ENCODE measurements around the gene GAD1.

The GAD1 gene

DNA sequence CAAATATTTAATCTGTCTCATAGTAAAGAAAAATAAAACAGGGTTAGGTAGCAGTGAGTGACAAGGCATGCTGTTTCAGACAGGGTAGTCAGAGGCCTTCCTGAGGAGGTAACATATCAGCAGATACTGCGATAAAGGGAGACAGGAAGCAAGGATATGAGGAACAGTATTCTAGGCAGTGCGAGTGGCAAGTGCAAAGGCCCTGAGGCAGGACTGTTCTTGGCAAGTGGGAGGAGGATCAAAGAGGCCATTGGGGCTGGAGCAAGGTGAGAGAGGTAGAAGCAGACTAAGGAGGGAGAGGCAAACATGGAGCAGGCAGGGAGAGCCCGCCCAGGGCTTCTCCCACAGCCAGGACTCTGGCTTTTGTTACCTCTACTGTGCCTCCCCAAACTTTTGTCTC lies 33.6 kb downstream of the GAD1 start:
- TF ChIP-seq YY1 (IDR thresholded peaks at IDR 0.05; ENCODE audit: low read depth) = no peak
- TF ChIP-seq ZBTB7A (IDR thresholded peaks at IDR 0.05; ENCODE audit: low read depth) = no peak
- TF ChIP-seq EP300 (IDR thresholded peaks at IDR 0.05; ENCODE audit: borderline replicate concordance) = no peak
- no peak for TF ChIP-seq TAF1 (IDR thresholded peaks at IDR 0.05; ENCODE audit: low read depth)
- TF ChIP-seq, protein P1, sequence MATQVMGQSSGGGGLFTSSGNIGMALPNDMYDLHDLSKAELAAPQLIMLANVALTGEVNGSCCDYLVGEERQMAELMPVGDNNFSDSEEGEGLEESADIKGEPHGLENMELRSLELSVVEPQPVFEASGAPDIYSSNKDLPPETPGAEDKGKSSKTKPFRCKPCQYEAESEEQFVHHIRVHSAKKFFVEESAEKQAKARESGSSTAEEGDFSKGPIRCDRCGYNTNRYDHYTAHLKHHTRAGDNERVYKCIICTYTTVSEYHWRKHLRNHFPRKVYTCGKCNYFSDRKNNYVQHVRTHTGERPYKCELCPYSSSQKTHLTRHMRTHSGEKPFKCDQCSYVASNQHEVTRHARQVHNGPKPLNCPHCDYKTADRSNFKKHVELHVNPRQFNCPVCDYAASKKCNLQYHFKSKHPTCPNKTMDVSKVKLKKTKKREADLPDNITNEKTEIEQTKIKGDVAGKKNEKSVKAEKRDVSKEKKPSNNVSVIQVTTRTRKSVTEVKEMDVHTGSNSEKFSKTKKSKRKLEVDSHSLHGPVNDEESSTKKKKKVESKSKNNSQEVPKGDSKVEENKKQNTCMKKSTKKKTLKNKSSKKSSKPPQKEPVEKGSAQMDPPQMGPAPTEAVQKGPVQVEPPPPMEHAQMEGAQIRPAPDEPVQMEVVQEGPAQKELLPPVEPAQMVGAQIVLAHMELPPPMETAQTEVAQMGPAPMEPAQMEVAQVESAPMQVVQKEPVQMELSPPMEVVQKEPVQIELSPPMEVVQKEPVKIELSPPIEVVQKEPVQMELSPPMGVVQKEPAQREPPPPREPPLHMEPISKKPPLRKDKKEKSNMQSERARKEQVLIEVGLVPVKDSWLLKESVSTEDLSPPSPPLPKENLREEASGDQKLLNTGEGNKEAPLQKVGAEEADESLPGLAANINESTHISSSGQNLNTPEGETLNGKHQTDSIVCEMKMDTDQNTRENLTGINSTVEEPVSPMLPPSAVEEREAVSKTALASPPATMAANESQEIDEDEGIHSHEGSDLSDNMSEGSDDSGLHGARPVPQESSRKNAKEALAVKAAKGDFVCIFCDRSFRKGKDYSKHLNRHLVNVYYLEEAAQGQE (IDR thresholded peaks at IDR 0.05; ENCODE audit: low read depth) = no peak
- TF ChIP-seq EGR1 (IDR thresholded peaks at IDR 0.05) = no peak
- TF ChIP-seq RAD21 (IDR thresholded peaks at IDR 0.05; ENCODE audit: low read depth) = no peak
- no peak for TF ChIP-seq NFIC (IDR thresholded peaks at IDR 0.05)
- TF ChIP-seq, protein P2, sequence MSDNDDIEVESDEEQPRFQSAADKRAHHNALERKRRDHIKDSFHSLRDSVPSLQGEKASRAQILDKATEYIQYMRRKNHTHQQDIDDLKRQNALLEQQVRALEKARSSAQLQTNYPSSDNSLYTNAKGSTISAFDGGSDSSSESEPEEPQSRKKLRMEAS (IDR thresholded peaks at IDR 0.05) = no peak
- TF ChIP-seq TCF12 (IDR thresholded peaks at IDR 0.05; ENCODE audit: low read depth) = no peak
- no peak for TF ChIP-seq CREB1 (IDR thresholded peaks at IDR 0.05; ENCODE audit: low read depth)
- no peak for TF ChIP-seq USF1 (IDR thresholded peaks at IDR 0.05)
- TF ChIP-seq CEBPB (IDR thresholded peaks at IDR 0.05) = no peak
- no peak for TF ChIP-seq FOXM1 (IDR thresholded peaks at IDR 0.05; ENCODE audit: borderline replicate concordance, low read depth)
- TF ChIP-seq TEAD4 (IDR thresholded peaks at IDR 0.05) = no peak

DNA sequence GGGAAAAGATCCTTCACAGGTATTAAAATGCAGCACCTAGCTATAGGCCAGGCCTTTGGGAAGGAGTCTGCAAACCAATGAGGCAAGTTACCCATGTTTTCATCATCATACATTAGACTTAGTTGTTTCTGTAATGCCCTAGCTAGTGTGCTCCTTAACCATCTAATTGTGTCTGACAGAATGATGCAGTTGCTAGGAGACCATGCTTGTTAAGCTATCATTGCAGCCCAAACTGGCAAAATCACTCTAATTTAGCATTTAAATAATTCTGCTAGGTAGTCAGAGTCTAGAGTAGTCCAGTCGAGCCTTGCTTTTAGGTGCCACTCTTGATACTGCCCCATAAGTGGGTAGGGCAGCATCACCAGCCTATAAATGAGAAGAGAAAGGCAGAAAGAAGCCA lies 34.9 kb downstream of the GAD1 start:
- TF ChIP-seq EGR1 (IDR thresholded peaks at IDR 0.05) = no peak
- no peak for TF ChIP-seq CEBPB (IDR thresholded peaks at IDR 0.05)
- TF ChIP-seq TAF1 (IDR thresholded peaks at IDR 0.05; ENCODE audit: low read depth) = no peak
- no peak for TF ChIP-seq ZBTB7A (IDR thresholded peaks at IDR 0.05; ENCODE audit: low read depth)
- no peak for TF ChIP-seq TCF12 (IDR thresholded peaks at IDR 0.05; ENCODE audit: low read depth)
- no peak for TF ChIP-seq USF1 (IDR thresholded peaks at IDR 0.05)
- TF ChIP-seq FOXM1 (IDR thresholded peaks at IDR 0.05; ENCODE audit: borderline replicate concordance, low read depth) = no peak
- no peak for TF ChIP-seq CREB1 (IDR thresholded peaks at IDR 0.05; ENCODE audit: low read depth)
- TF ChIP-seq, protein P2 (IDR thresholded peaks at IDR 0.05) = no peak
- TF ChIP-seq, protein P1 (IDR thresholded peaks at IDR 0.05; ENCODE audit: low read depth) = no peak
- TF ChIP-seq NFIC (IDR thresholded peaks at IDR 0.05) = no peak
- no peak for TF ChIP-seq TEAD4 (IDR thresholded peaks at IDR 0.05)

GRCh38 chr2:170856066-170856465 lies 39.4 kb downstream of the GAD1 start:
- TF ChIP-seq EGR1 (IDR thresholded peaks at IDR 0.05) = no peak
- no peak for TF ChIP-seq FOXM1 (IDR thresholded peaks at IDR 0.05; ENCODE audit: borderline replicate concordance, low read depth)
- TF ChIP-seq RAD21 (IDR thresholded peaks at IDR 0.05; ENCODE audit: low read depth) = no peak
- TF ChIP-seq CEBPB (IDR thresholded peaks at IDR 0.05) = no peak
- no peak for TF ChIP-seq YY1 (IDR thresholded peaks at IDR 0.05; ENCODE audit: low read depth)
- TF ChIP-seq EP300 (IDR thresholded peaks at IDR 0.05; ENCODE audit: borderline replicate concordance) = no peak
- TF ChIP-seq TAF1 (IDR thresholded peaks at IDR 0.05; ENCODE audit: low read depth) = no peak
- no peak for TF ChIP-seq TEAD4 (IDR thresholded peaks at IDR 0.05)
- TF ChIP-seq NFIC (IDR thresholded peaks at IDR 0.05) = no peak
- TF ChIP-seq ZBTB7A (IDR thresholded peaks at IDR 0.05; ENCODE audit: low read depth) = no peak
- no peak for TF ChIP-seq USF1 (IDR thresholded peaks at IDR 0.05)
- TF ChIP-seq, protein P1 (IDR thresholded peaks at IDR 0.05; ENCODE audit: low read depth) = no peak
- TF ChIP-seq CREB1 (IDR thresholded peaks at IDR 0.05; ENCODE audit: low read depth) = no peak
- TF ChIP-seq, protein P2 (IDR thresholded peaks at IDR 0.05) = no peak
- TF ChIP-seq TCF12 (IDR thresholded peaks at IDR 0.05; ENCODE audit: low read depth) = no peak
